H1 (cell line): ENCODE data around the gene KLHL29. TPM values are rescaled to one million over a fixed set of nuclear protein-coding genes. Genes with fewer than 3 reads are reported as not detected.

Source experiments
- CTCF ChIA-PET: fragments of 300-600 bp; sonication (Branson Sonifier 250); formaldehyde crosslinking; loops from one replicate; lab custom pipeline; 2021; ENCODE audit not compliant: partially characterized antibody; lab: Charles Lee
- POLR2A ChIA-PET: fragments of 300-600 bp; sonication (Branson Sonifier 250); formaldehyde crosslinking; loops from one replicate; lab custom pipeline; 2021; ENCODE audit warnings: inconsistent platforms; ENCODE audit not compliant: partially characterized antibody; lab: Charles Lee
- DNase-seq, 2 experiments: peaks; one replicate each; pipeline versions ENCODE4 v3.0.0 to v3.0.0-alpha.2; 2010 to 2022; ENCODE audit warnings: low spot score in 2 of 2, low read depth in 1 of 2, mixed read lengths in 1 of 2
- FAIRE-seq: peaks from 2 replicates; lab custom pipeline; 2011; peaks lifted over from hg19 to GRCh38; lab: Jason Lieb, UNC
- H2AFZ ChIP-seq: 2 replicates; pipeline ENCODE4 v1.8.1; 2012; ENCODE audit warnings: low read length, inconsistent platforms
- H2AK5ac ChIP-seq: 2 replicates; pipeline ENCODE4 v1.6.1; 2013; ENCODE audit warnings: low read depth, low read length
- H2BK120ac ChIP-seq: replicated peaks from 2 replicates; pipeline ENCODE3; 2013; ENCODE audit warnings: low read depth, low read length, inconsistent platforms
- H2BK12ac ChIP-seq: 2 replicates; pipeline ENCODE4 v1.6.1; 2013; ENCODE audit warnings: low read depth, low read length
- H2BK15ac ChIP-seq: 2 replicates; pipeline ENCODE4 v1.6.1; 2013; ENCODE audit warnings: low read length
- H2BK20ac ChIP-seq: 2 replicates; pipeline ENCODE4 v1.6.1; 2013; ENCODE audit warnings: low read length
- H2BK5ac ChIP-seq: 2 replicates; pipeline ENCODE4 v1.6.1; 2013; ENCODE audit warnings: low read depth, low read length
- H3K14ac ChIP-seq: 2 replicates; pipeline ENCODE4 v1.6.1; 2013; ENCODE audit warnings: inconsistent platforms; ENCODE audit not compliant: insufficient read length
- H3K18ac ChIP-seq: 2 replicates; pipeline ENCODE4 v1.6.1; 2013; ENCODE audit warnings: low read length; ENCODE audit errors: extremely low read depth
- H3K23ac ChIP-seq: 2 replicates; pipeline ENCODE4 v1.6.1; 2013; ENCODE audit warnings: inconsistent platforms; ENCODE audit not compliant: insufficient read length
- H3K23me2 ChIP-seq: 2 replicates; pipeline ENCODE4 v1.6.1; 2013; ENCODE audit warnings: low read depth, low read length
- H3K27ac ChIP-seq: 2 replicates; pipeline ENCODE4 v1.6.1; 2011; ENCODE audit warnings: low read depth, low read length, inconsistent platforms
- H3K27me3 ChIP-seq, 4 experiments: replicated peaks in 1 of 4; 1 replicate in 1 of 4; 2 replicates in 3 of 4; pipeline versions ENCODE4 v1.6.1 to v1.8.1; 2011 to 2013; ENCODE audit warnings: low read length in 3 of 4, mild to moderate bottlenecking in 3 of 4, inconsistent platforms in 2 of 4, mixed read lengths in 2 of 4, moderate library complexity in 1 of 4; ENCODE audit not compliant: control insufficient read depth in 3 of 4, insufficient read depth in 3 of 4; ENCODE audit errors: extremely low read depth in 1 of 4
- H3K36me3 ChIP-seq, 4 experiments: 2 replicates each; pipeline versions ENCODE4 v1.6.1 to v1.8.1; 2011 to 2013; ENCODE audit warnings: mild to moderate bottlenecking in 4 of 4, low read length in 3 of 4, moderate library complexity in 2 of 4, control low read depth in 1 of 4, inconsistent platforms in 1 of 4; ENCODE audit not compliant: insufficient read depth in 4 of 4, control insufficient read depth in 2 of 4
- H3K4ac ChIP-seq: replicated peaks from 2 replicates; pipeline ENCODE3; 2013; ENCODE audit warnings: low read length, low read depth, mixed read lengths, inconsistent platforms; ENCODE audit not compliant: insufficient read length
- H3K4me1 ChIP-seq, 4 experiments: replicated peaks in 1 of 4; 1 replicate in 1 of 4; 2 replicates in 3 of 4; pipeline versions ENCODE4 v1.6.1 to v1.8.1; 2011 to 2013; ENCODE audit warnings: low read length in 3 of 4, inconsistent platforms in 2 of 4, mixed read lengths in 1 of 4; ENCODE audit not compliant: insufficient read depth in 4 of 4, control insufficient read depth in 3 of 4
- H3K4me2 ChIP-seq, 2 experiments: 2 replicates each; pipeline versions ENCODE4 v1.6.1 to v1.8.1; 2011 to 2013; ENCODE audit warnings: low read depth in 2 of 2, low read length in 2 of 2, control low read depth in 1 of 2, inconsistent platforms in 1 of 2, mild to moderate bottlenecking in 1 of 2; ENCODE audit not compliant: insufficient read depth in 1 of 2
- H3K4me3 ChIP-seq, 4 experiments: fragments of 200-600, 300-600 bp in 1 of 4; sonication (generic), shearing (Covaris generic), sonication (Bioruptor Twin) in 1 of 4; 2 replicates each; pipeline versions ENCODE4 v1.5.1 to v1.8.1; 2011 to 2016; ENCODE audit warnings: low read length in 4 of 4, low read depth in 3 of 4, control low read depth in 2 of 4, inconsistent platforms in 2 of 4, mild to moderate bottlenecking in 2 of 4, mixed read lengths in 1 of 4, moderate library complexity in 1 of 4; ENCODE audit not compliant: insufficient read depth in 2 of 4; ENCODE audit errors: extremely low read depth in 1 of 4
- H3K56ac ChIP-seq: replicated peaks from 2 replicates; pipeline ENCODE3; 2013; ENCODE audit warnings: low read depth, mild to moderate bottlenecking, mixed read lengths, low read length, inconsistent platforms; ENCODE audit not compliant: insufficient read length
- H3K79me1 ChIP-seq: 2 replicates; pipeline ENCODE4 v1.6.1; 2013; ENCODE audit warnings: low read depth, low read length, control low read depth
- H3K79me2 ChIP-seq, 2 experiments: 2 replicates each; pipeline versions ENCODE4 v1.6.1 to v1.8.1; 2012 to 2013; ENCODE audit warnings: low read length in 2 of 2, mild to moderate bottlenecking in 2 of 2, inconsistent platforms in 1 of 2; ENCODE audit not compliant: insufficient read depth in 2 of 2, control insufficient read depth in 1 of 2
- H3K9ac ChIP-seq, 4 experiments: replicated peaks in 1 of 4; 1 replicate in 1 of 4; 2 replicates in 3 of 4; pipeline versions ENCODE4 v1.6.1 to v1.8.1; 2011 to 2013; ENCODE audit warnings: low read depth in 3 of 4, low read length in 3 of 4, control low read depth in 2 of 4, mild to moderate bottlenecking in 2 of 4, moderate library complexity in 2 of 4, inconsistent platforms in 1 of 4; ENCODE audit errors: extremely low read depth in 1 of 4
- H3K9me3 ChIP-seq, 2 experiments: 2 replicates each; pipeline versions ENCODE4 v1.6.1 to v1.8.1; 2012 to 2013; ENCODE audit warnings: mild to moderate bottlenecking in 2 of 2, moderate library complexity in 2 of 2, control low read depth in 1 of 2, inconsistent platforms in 1 of 2, low read depth in 1 of 2, low read length in 1 of 2, mixed read lengths in 1 of 2; ENCODE audit not compliant: insufficient read depth in 2 of 2
- H4K20me1 ChIP-seq, 2 experiments: replicated peaks in 1 of 2; 2 replicates each; pipeline versions ENCODE3 to v1.8.1; 2011 to 2013; ENCODE audit warnings: inconsistent platforms in 2 of 2, low read length in 2 of 2, mild to moderate bottlenecking in 1 of 2; ENCODE audit not compliant: insufficient read depth in 2 of 2, control insufficient read depth in 1 of 2
- H4K5ac ChIP-seq: 2 replicates; pipeline ENCODE4 v1.6.1; 2013; ENCODE audit warnings: low read length, low read depth, mixed read lengths, inconsistent platforms; ENCODE audit not compliant: insufficient read length
- H4K8ac ChIP-seq: 2 replicates; pipeline ENCODE4 v1.8.0; 2013; ENCODE audit warnings: mild to moderate bottlenecking, moderate library complexity, low read length, inconsistent platforms; ENCODE audit not compliant: insufficient read depth; ENCODE audit errors: extremely low read depth
- H4K91ac ChIP-seq: replicated peaks from 2 replicates; pipeline ENCODE3; 2013; ENCODE audit warnings: low read length, mixed read lengths, inconsistent platforms; ENCODE audit not compliant: insufficient read length
- KDM1A ChIP-seq: fragments of 200-600, 300-600 bp; sonication (generic); IDR thresholded peaks from 2 replicates; pipeline ENCODE4 v1.7.1; 2016; ENCODE audit warnings: mild to moderate bottlenecking, low read length, borderline replicate concordance
- SAP30 ChIP-seq: fragments of 300-600 bp; sonication (generic); IDR thresholded peaks from 2 replicates; pipeline ENCODE4 v1.7.1; 2012; ENCODE audit warnings: low read length, moderate library complexity, mild to moderate bottlenecking, inconsistent platforms; ENCODE audit not compliant: insufficient read depth, insufficient replicate concordance
- polyA plus RNA-seq, 7 experiments: library from polyadenylated mRNA; depleted of rRNA in 3 of 7; stranded (reverse) in 5 of 7; unstranded in 2 of 7; fragments of >200 nt in 5 of 7; fragments of 200-250 nt in 2 of 7; gene quantifications; 1 replicate in 5 of 7; 2 replicates in 1 of 7; 4 replicates in 1 of 7; pipeline versions ENCODE4 v1.2.1 to v1.2.3, GENCODE V29; 2011 to 2013; ENCODE audit warnings: missing spikeins in 2 of 7, mixed read lengths in 2 of 7
- total RNA-seq: library from RNA; stranded (reverse); fragmentation: NEBNext Ultra II Directional; extraction: Animal tissue kit (Norgen Biotek cat#: 25700); gene quantifications from 2 replicates; pipeline ENCODE4 v1.2.1, GENCODE V29; 2021

KLHL29 gene
- total and polyA plus RNA-seq, 2 of the 8 experiments (the other 6 are each of a cell fraction or from before 2014, with no cell fraction given): 1.1 to 4.7 TPM

- Histone ChIP-seq H3K27me3 (no peaks in the 10 kb centered on the region), H3K4me1 (peaks cover 2 to 13% (median 6%) of the 10 kb centered on the region in 4 experiments; a peak in 6 of 7 replicates), H3K27ac (no peak overlapping the region), H3K9me3 (peaks cover 6 to 15% of the 10 kb centered on the region in 2 experiments), H2BK12ac (peak overlapping the region; percentile 40), H2BK15ac (0 out of 2 replicates have a peak overlapping the region, but pooled peaks have one; percentile 10), H4K5ac (no peak overlapping the region), H3K9ac (no peak overlapping the region), H2AK5ac (peak overlapping the region; percentile 80; the same call in 1 of the 2 replicates), H4K91ac (peak overlapping the region; percentile 76), H3K79me1 (no peaks in the 10 kb centered on the region), H3K23ac (no peak overlapping the region), H4K8ac (no peak overlapping the region), H3K14ac (no peak overlapping the region), H3K4me3 (no peak overlapping the region), H2BK120ac (peak overlapping the region; percentile 61), H3K36me3 (no peaks in the 10 kb centered on the region; a peak in 1 of 8 replicates), H3K79me2 (no peaks in the 10 kb centered on the region), H3K4ac (peak overlapping the region; percentile 80), H2AFZ (no peak overlapping the region), H3K18ac (peak overlapping the region; percentile 36)
- CTCF ChIA-PET: interaction anchor here (0.8 to 7.0 kb wide), 2 partner anchors 18 to 256 kb away, joined by 3 to 47 read pairs; no protein-coding TSS in a partner anchor
- no peak for DNase-seq
- no peak for TF ChIP-seq SAP30
- TF ChIP-seq KDM1A: 0 out of 2 replicates have a peak, but pooled peaks have one; percentile 40
- TF ChIP-seq, all 59 proteins: peak for 1
- Histone ChIP-seq H3K56ac (no peak overlapping the region), H2BK20ac (peak overlapping the region; percentile 94; the same call in 1 of the 2 replicates), H2BK5ac (peak overlapping the region; percentile 93; the same call in 1 of the 2 replicates), H4K20me1 (no peaks in the 10 kb centered on the region), H3K4me2 (no peak overlapping the region; a peak in 1 of 4 replicates), H3K23me2 (peaks cover 3% of the 10 kb centered on the region; the same call in 1 of the 2 replicates)
- POLR2A ChIA-PET: no interaction called here
- no peak for FAIRE-seq
Measured at GRCh38 chr2:23606968-23607367, 222.0 kb downstream of the KLHL29 start.
